ENCODE measurements around the gene GNG13. TPM values are rescaled to one million over a fixed set of nuclear protein-coding genes. Genes with fewer than 3 reads are reported as not detected.

GNG13 gene
- total RNA-seq, 1 donor from 2014 or later: not detected

- Histone ChIP-seq H3K9me3 (no peaks in the 10 kb centered on the region), H3K4me3 (no peak overlapping the region), H3K27ac (no peak overlapping the region), H3K4me1 (peaks cover 6% of the 10 kb centered on the region), H3K27me3 (ENCODE audit: low read depth) (no peaks in the 10 kb centered on the region), H3K36me3 (no peaks in the 10 kb centered on the region)
- TF ChIP-seq, protein P1, sequence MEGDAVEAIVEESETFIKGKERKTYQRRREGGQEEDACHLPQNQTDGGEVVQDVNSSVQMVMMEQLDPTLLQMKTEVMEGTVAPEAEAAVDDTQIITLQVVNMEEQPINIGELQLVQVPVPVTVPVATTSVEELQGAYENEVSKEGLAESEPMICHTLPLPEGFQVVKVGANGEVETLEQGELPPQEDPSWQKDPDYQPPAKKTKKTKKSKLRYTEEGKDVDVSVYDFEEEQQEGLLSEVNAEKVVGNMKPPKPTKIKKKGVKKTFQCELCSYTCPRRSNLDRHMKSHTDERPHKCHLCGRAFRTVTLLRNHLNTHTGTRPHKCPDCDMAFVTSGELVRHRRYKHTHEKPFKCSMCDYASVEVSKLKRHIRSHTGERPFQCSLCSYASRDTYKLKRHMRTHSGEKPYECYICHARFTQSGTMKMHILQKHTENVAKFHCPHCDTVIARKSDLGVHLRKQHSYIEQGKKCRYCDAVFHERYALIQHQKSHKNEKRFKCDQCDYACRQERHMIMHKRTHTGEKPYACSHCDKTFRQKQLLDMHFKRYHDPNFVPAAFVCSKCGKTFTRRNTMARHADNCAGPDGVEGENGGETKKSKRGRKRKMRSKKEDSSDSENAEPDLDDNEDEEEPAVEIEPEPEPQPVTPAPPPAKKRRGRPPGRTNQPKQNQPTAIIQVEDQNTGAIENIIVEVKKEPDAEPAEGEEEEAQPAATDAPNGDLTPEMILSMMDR (IDR thresholded peaks at IDR 0.05): no peak
- ATAC-seq: no peak
- no peak for DNase-seq
- intact Hi-C loops (cut with DNase I): no loop called here
Measured at GRCh38 chr16:764848-765487, 35.6 kb downstream of the GNG13 start.

DNA sequence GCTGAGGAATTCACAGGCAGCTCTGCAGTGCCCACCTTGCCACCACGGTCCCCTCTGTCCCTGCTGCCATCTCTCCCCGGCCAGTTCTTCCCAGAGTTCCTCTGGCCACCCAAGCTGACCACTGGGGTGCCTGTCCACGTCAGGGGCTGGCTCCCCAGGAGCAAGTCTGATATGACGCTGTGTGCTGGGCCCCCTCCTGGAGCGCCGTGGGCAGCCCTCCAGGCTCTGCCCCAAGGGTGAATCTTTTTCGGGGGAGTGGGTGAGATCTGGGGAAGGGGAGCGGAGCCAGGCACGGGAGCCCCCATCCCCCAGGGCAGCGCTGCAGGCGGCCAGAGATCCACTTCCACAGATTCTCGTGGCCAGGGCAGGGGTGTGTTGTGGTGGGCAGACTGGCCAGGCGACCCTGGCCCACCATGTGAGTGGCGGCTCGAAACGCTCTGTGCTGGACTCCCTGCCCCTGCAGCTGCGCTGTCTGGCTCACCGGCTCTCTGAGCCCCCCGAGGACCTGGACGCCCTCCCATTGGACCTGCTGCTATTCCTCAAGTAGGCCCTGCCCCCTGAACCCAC lies 36.3 kb downstream of the GNG13 start:
- no peaks in the 10 kb centered on the region for H3K27me3 ChIP-seq (ENCODE audit: low read depth)
- peaks cover 8% of the 10 kb centered on the region for H3K4me1 ChIP-seq
- H3K27ac ChIP-seq: no peak overlapping the region
- H3K9me3 ChIP-seq: no peaks in the 10 kb centered on the region
- H3K4me3 ChIP-seq: no peak overlapping the region
- TF ChIP-seq, protein P1 (IDR thresholded peaks at IDR 0.05): no peak
- DNase-seq: no peak
- intact Hi-C loops (cut with DNase I): no loop called here
- ATAC-seq: no peak
- no peaks in the 10 kb centered on the region for H3K36me3 ChIP-seq

- intact Hi-C loops (cut with DNase I): no loop called here
- Histone ChIP-seq H3K9me3 (no peaks in the 10 kb centered on the region), H3K27me3 (ENCODE audit: low read depth) (no peaks in the 10 kb centered on the region), H3K4me3 (no peak overlapping the region), H3K27ac (no peak overlapping the region), H3K4me1 (peaks cover 8% of the 10 kb centered on the region), H3K36me3 (no peaks in the 10 kb centered on the region)
- ATAC-seq (no peak), DNase-seq (no peak)
- TF ChIP-seq, protein P1 (IDR thresholded peaks at IDR 0.05): no peak
Measured at GRCh38 chr16:763369-764183, 37.0 kb downstream of the GNG13 start.

- ATAC-seq (no peak), DNase-seq (no peak)
- H3K27me3 ChIP-seq (ENCODE audit: low read depth): no peaks in the 10 kb centered on the region
- H3K36me3 ChIP-seq: no peaks in the 10 kb centered on the region
- H3K4me3 ChIP-seq: no peak overlapping the region
- peaks cover 8% of the 10 kb centered on the region for H3K4me1 ChIP-seq
- TF ChIP-seq, protein P1 (IDR thresholded peaks at IDR 0.05): no peak
- no peak overlapping the region for H3K27ac ChIP-seq
- intact Hi-C loops (cut with DNase I): no loop called here
- no peaks in the 10 kb centered on the region for H3K9me3 ChIP-seq
Measured at GRCh38 chr16:762595-763268, 37.8 kb downstream of the GNG13 start.

Measured in lower lobe of right lung (tissue), 2 donors.